ENCODE results near the gene CHCHD4.
"Not testable (repeated sequence)": the region's sequence is repeated elsewhere in the genome, so short reads cannot be mapped to it uniquely, and the experiment has no call there.

The CHCHD4 gene

DNA sequence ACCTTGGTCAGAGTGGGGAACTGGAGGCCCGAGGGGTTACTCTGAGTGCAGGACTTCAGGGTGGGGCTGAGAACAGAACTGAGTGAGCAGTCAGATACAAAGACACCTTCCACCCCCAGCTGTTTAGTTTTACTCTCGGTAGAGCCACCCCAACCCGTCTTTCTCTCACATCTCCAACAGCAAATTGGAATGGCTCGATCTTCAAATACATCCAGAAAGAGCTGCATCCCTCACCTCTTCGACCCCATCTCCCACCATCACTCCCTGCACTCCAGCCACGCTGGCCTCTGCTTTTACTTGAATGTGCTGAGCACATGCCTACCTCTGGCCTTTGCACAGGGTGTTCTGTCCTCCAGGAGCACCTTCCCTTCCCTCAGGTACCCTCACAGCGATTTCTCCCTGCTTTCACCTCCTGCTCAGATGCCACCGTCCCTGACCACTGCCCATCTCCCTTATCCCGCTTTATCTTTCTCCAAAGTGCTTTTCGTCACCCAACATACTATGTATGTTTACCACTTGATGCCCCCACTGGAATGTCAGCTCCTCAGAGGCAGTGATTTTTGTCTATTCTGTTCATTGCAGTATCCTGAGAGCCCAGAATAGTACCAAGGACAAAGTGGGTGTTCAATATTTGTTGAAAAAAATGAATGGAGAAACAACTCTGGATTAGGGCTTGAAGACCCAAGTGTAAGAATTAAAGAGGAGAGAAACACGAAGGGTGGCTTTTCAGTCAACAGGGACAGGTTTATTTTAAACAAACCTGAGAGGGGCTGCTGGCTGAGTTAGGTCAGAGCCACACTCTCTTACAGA lies 4.4 kb downstream of the CHCHD4 start:
- DNase-seq (ENCODE audit: low spot score) = no peak

DNA sequence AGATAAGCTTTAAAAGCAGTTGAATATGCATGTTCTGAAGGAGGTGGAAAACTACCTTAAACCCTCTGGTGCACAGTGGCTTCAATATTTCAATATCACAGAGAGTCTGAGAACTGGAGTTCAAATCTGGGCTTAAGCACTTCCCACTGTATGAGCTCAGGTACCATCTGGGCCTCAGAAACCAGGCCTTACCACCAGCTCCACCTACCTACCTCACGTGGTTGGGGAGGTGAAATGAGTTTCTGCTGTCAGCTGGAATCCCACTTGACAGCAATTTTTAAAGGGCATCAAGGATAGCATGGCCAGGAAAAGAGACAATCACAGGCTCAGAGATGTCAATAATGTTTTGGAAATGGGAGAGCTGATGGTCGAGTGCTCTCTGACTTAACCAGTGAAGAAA lies 5.0 kb downstream of the CHCHD4 start:
- DNase-seq (ENCODE audit: low spot score) = no peak

DNA sequence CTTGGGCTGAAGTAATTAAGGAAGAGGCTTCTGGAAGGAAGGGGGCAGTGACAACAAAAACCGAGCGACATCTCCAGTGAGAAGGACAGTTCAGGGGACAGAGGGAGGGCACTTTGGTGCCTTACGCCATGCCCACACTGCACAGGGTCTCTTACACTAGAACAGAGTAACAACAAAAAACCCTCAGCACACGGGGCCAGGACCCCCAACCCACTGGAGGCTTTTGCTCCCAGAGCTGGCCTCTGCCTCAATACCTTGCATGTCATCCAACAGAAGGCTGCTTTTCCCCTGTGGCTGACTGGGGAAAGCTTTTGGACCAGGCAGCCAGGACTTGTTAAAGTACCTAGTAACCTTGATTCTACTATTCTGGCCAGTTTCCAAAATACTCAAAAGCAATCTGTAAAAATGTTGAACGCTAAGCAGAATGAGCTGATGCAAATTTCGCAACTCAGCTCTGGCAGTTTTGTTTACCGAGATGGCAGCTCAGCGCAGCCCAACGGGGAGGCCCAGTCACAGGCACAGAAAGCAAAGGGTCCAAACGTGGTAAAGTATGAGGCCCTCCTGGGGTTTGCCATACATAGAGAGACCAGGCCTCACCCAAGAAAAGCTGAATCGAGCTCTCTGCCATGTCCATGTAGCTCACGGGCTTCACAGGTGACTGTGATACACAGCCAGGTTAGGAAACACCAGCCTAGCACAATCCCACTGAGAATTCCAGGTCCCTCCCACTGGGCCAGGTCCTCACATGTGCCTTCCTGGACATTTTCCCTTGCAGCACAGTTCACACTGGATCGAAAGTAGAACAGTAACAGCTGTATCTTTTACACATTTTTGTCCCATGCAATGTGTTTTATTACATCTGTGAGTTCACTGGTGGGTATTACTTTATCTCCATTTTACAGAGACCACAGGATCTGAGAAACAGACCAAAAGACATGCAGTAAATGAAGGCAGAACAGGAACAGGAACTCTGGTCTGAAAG lies 6.0 kb downstream of the CHCHD4 start:
- no peak for DNase-seq (ENCODE audit: low spot score)

DNA sequence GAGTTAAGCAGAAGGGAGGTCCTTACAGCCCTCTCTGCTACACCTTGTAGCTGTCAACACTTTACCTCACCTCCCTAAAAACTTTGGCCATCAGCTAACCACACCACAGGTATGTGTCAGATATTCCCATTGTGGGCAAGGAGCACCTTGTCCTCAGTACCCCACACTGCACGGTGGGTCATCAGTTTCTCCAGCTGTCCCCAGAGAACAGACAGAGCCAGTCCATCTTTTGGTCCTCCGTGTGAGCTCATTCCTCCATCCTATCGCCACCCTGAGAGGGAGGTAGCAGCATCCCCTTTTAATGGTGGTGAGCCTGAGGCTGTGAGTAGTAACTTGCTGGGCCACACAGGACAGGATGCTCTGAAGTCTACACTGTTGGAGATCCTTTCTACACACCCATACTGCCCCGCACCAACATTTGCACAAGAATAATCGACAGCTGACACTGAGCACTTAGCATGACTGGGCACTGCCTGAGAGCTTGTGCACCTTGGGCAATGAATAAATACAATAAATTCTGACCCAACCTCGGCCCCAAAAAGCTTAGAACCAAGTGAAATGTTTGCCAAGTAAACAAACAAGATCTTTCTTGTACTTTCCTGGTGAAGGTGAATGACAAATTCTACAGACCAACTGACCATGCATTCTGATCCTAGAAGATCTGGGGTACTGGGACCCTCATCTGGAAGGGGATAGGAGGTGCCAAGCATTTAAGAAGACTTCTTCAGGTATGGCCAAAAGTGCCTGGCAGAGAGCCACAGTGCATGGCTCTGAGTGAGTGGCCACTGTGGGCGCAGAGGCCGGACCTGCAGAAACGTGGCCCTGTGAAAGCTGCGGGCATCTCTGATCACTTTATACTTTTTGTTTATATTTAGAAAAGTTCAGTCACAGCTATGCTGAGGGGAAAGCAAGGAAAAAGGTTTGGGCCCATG lies 6.9 kb downstream of the CHCHD4 start:
- no peak for DNase-seq (ENCODE audit: low spot score)

DNA sequence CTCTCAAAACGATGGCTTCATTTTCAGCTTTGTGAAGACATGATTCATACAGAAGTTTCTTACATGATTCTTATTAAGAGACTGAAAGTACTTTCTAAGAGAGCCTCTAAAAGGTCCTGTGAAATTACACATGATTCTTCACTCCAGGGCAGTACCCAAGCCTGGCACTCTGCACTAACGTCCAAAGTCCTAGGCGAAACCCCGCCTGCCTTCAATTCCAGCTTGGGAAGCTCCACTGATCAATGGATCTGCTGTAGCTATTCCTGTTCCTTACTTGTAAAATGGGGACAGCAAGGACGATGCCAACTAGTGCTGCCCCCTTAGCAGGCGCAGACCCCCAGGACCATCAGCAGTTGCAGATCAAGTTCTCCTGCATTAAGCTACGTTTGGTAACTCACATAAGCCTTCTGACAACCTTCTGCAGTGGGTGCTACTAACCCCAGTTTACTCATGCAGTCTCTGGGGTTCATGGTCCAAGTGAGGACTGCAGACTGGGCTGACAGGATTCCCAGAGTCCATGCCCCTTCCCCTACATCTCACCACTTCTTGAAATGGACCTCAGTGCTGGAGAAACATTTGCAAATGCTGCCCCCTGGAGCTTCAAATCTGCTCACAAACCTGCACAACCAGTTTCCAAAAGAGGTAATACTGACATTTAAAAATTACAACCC lies 10.6 kb downstream of the CHCHD4 start:
- DNase-seq (ENCODE audit: low spot score) = no peak

DNA sequence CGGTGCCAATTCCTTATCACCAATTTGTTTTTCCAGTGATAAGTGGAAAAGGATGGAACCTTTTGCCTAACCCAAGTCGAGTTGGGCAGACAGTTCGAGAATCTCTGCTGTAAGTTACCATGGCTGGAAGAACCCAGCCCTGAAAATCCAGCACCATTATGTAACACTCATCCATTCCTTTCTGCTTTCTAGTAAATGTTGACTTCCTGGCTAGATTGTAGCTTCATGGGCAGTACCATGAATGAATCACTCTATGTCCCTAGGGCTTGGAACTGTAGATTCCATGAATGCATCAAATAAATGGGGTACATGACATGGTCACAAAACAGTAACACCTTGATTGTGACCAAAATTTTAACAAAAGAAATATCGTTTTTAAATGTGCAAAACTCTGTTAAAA lies 14.0 kb downstream of the CHCHD4 start:
- no peak for DNase-seq (ENCODE audit: low spot score)

DNA sequence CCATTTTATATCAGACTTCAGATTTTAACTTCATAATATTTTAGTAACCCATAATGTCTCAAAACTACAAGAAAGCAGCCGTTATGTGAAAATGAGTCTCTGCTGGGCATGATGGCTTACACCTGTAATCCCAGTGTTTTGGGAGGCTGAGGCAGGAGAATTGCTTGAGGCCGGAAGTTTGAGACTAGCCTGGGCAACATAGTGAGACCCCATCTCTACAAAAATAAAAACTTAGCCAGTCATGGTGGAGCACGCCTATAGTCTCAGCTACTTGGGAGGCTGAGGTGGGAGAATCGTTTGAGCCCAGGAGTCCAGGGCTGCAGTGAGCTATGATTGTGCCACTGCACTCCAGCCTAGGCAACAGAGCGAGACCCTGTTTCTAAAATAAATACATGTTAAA lies 14.8 kb downstream of the CHCHD4 start:
- DNase-seq (ENCODE audit: low spot score) = not testable (repeated sequence)

DNA sequence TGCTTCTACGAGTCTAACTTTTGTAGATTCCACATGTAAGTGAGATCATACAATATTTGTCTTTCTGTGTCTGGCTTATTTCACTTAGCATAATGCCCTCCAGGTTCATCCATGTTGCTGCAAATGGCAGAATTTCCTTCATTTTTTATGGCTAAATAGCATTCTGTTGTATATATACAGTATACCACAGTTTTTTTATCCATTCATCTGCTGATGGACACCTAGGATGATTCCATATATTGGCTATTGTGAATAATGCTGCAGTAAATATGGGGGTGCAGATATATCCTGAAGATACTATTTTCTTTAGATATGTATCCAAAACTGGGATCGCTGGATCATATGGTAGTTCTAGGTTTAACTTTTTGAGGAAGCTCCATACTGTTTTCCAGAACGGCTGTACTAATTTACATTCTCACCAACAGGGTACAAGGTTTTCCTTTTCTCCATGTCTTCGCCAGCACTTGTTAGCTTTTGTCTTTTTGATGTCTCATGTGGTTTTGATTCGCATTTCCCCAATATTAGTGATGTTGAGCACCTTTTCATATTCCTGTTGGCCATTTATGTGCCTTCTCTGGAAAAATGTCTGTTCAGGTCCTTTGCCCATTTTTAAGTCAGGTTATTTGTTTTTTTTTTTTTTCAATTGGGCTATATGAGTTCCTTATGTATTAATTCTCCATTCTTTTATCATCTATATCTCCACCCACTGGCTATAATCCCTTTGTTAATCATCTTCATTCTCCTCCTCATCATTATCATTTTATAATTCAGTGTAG lies 26.9 kb downstream of the CHCHD4 start:
- DNase-seq (ENCODE audit: low spot score) = no peak

DNA sequence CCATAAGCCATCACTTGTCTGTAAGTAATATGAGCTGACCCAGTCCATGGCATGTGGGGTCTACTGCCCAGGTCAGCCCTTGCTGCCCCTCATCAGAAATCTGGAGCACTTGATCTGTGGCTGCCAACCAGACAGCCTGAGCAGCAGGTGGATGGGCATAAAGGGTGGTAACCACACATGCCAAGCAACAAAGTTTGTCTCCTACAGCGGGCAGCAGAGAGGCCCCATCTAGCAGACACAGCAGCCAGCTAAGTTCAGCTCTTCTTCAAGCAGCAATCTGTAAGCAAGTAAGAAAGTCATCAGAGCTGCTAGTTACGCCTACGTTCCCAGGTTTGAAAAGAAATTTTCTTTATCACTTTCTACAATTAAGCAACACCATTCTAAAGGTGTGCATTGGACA lies 27.9 kb downstream of the CHCHD4 start:
- DNase-seq (ENCODE audit: low spot score) = no peak

DNA sequence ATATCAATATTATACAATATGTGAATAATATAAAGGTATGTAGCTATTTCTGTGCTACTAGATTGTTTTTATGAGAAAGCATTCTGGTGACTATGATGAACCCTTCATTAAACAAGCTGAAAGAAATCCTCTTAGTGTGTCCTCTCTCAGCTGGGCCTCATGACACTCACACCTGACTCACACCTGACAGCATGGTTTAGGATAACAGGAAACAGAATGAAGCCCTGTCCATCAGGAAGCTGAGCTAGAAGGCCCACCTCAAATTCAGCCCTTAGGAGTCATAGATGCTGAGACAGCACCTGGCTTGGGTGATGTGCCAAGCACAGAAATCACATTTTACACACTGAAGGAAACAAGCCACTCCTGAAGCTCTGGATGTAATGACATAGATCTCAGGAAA lies 30.8 kb downstream of the CHCHD4 start:
- DNase-seq (ENCODE audit: low spot score) = no peak

DNA sequence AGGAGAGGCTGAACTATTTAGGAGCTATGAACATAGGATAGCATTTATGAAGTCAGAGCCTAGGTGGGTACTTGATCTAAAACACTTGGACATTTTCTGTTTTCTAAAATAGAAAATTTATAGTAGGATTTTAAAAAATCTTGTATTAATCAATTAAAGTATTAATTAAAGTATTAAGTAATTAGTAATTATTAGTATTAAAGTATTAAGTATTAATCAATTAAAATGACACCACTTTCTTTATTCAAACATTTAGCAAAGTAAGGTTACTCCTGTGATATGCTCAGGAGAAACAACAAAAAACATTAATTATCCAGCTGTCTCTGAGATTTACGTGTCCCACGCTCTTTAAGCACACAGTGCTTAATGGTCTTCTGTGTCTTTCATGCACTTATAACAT lies 32.2 kb downstream of the CHCHD4 start:
- DNase-seq (ENCODE audit: low spot score) = no peak

DNA sequence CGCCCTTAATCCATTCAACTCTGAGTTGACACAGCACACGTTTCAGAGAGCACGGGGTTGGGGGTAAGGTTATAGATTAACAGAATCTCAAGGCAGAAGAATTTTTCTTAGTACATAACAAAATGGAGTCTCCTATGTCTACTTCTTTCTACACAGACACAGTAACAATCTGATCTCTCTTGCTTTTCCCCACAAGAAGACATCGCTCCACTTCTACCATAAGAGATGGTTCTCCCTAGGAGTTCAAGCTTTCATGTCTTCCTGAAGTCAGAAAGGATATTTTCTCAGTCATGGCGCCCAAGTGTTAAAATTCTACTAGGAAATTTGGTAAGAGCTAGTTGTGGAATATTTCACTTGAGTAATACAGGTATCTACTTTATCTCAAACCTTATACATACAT lies 32.7 kb downstream of the CHCHD4 start:
- not testable (repeated sequence) for DNase-seq (ENCODE audit: low spot score)

DNA sequence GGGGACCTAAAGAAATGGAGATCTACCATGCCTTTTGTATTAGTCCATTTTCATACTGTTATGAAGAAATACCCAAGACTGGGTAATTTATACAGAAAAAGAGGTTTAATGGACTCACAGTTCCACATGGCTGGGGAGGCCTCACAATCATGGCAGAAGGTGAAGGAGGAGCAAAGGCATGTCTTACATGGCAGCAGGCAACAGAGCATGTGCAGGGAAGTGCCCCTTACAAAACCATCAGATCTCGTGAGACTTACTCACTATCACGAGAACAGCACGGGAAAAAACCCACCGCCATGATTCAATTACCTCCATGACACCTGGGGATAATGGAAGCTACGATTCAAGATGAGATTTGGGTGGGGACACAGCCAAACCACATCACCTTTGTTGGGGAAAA lies 37.2 kb downstream of the CHCHD4 start:
- DNase-seq (ENCODE audit: low spot score) = not testable (repeated sequence)

DNA sequence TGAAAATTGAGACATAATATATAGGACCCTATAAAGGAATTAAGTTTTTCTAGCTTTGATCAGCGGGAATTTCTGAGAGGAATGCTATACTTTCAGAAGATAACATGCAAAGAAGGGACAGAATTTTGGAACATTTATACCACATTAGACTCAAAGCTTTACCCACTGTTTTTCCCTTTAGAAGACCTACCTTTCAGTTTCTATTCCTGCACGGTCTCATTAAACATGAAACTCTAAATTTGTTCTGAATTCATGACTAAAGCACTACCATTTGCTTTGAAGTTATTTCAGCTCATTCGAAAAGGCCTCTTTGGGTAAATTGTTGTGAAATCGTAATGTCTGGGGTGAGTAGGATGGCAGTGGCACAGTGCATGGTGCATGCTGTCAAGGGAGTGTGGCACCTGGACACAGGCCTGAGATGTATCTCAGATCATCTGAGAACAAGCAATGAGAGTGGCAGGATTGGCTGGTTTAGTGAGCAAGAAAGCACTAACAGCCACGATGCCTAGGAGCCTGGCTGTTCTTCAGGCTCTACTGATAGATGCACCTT lies 42.5 kb downstream of the CHCHD4 start:
- no peak for DNase-seq (ENCODE audit: low spot score)

DNA sequence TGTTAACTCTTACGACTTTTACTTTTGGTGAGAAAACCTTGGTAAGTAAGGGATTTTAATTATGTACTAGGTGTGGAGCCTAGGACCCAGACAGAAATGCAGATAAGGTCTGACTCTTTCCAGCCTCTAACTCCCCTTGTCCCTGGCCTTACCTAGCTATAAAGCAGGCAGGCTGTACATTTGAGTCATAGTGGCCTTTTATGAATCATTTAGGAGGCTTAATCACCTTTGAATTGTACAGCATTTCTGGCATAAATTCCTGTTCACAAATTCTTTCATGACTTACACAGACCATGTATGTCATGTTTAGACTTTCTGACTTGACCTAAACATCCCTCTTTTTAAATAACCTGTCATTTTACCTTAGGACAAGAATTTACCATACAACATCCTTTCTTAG lies 47.4 kb downstream of the CHCHD4 start:
- no peak for DNase-seq (ENCODE audit: low spot score)

DNA sequence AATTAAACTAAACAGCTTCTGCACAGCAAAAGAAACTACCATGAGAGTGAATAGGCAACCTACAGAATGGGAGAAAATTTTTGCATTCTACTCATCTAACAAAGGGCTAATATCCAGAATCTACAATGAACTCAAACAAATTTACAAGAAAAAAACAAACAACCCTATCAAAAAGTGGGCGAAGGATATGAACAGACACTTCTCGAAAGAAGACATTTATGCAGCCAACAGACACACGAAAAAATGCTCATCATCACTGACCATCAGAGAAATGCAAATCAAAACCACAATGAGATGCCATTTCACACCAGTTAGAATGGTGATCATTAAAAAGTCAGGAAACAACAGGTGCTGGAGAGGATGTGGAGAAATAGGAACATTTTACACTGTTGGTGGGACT lies 49.4 kb downstream of the CHCHD4 start:
- not testable (repeated sequence) for DNase-seq (ENCODE audit: low spot score)

DNA sequence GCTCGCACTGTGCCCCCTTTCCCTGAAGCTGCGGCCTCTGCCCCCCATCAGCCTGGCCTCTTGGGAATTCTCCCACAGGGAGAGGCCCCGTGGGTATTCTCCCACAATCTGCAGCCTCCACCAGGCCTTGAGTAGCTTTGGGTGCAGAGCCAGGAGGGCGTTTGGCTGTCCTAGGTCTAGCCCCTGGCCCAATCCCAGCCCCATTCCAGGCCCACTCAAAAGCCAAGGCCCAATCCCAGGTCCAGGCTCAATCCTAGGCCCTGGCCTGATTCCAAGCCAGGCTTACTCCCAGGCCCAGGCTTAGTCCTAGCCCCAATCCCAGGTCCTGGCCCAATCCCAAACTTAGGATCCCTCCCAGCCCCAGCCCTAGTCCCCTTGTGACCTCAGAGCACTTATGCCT lies 59.8 kb downstream of the CHCHD4 start:
- no peak for DNase-seq (ENCODE audit: low spot score)

DNA sequence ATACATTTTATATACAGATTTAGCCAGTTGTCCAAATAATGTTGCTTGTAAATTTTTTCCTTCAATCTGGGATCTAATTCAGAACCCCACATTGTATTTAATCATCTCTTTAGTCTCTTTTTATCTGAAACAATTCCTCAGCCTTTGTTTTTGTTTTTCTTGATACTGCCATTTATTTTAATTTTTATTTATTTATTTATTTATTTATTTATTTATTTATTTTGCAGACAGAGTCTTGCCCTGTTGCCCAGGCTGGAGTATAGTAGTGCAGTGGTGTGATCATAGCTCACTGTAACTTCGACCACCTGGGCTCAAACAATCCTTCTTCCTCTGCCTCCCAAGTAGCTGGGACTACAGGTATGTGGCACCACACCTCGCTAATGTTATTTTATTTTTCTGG lies 61.5 kb downstream of the CHCHD4 start:
- DNase-seq (ENCODE audit: low spot score) = no peak

Measured in cerebellar cortex (tissue), 1 donor.